Neural progenitor cell (in vitro differentiated cells): ENCODE results near the gene SF3B5. TPM values are rescaled to one million over a fixed set of nuclear protein-coding genes. Genes with fewer than 3 reads are reported as not detected.
A peak's percentile ranks its signal among the peaks of the same experiment; 100 is the strongest.

Experiments
- DNase-seq: peaks from one replicate; pipeline ENCODE4 v3.0.0-alpha.2; 2016; ENCODE audit warnings: low spot score
- H2AFZ ChIP-seq: fragments of 200-600 bp; sonication (generic); replicated peaks from 2 replicates; pipeline ENCODE4 v1.6.1; 2016; ENCODE audit warnings: antibody characterized with exemption
- H3F3A ChIP-seq: fragments of 200-600 bp; sonication (generic); 2 replicates; pipeline ENCODE4 v1.6.1; 2016; ENCODE audit warnings: antibody characterized with exemption, low read depth
- H3K27ac ChIP-seq: fragments of 200-600 bp; sonication (generic); 2 replicates; pipeline ENCODE4 v1.5.1; 2016; ENCODE audit warnings: mild to moderate bottlenecking
- H3K27me3 ChIP-seq: fragments of 200-600 bp; sonication (generic); 2 replicates; pipeline ENCODE4 v1.6.1; 2016; ENCODE audit warnings: mild to moderate bottlenecking, moderate library complexity
- H3K36me3 ChIP-seq: fragments of 200-600 bp; sonication (generic); 2 replicates; pipeline ENCODE4 v1.5.1; 2016
- H3K4me1 ChIP-seq: fragments of 200-600 bp; sonication (generic); 2 replicates; pipeline ENCODE4 v1.6.1; 2016; ENCODE audit warnings: mixed run types
- H3K4me2 ChIP-seq: fragments of 200-600 bp; sonication (generic); 2 replicates; pipeline ENCODE4 v1.6.1; 2016
- H3K4me3 ChIP-seq: fragments of 200-600 bp; sonication (generic); 2 replicates; pipeline ENCODE4 v1.5.1; 2016
- H3K79me2 ChIP-seq: fragments of 200-600 bp; sonication (generic); 2 replicates; pipeline ENCODE4 v1.6.1; 2016; ENCODE audit warnings: low read depth
- H3K9ac ChIP-seq: fragments of 200-600 bp; sonication (generic); 2 replicates; pipeline ENCODE4 v1.6.1; 2016
- H3K9me3 ChIP-seq: fragments of 200-600 bp; sonication (generic); 2 replicates; pipeline ENCODE4 v1.5.1; 2016; ENCODE audit warnings: low read depth
- H4K20me1 ChIP-seq: fragments of 200-600 bp; sonication (generic); 2 replicates; pipeline ENCODE4 v1.6.1; 2016; ENCODE audit warnings: low read depth
- H3K27ac Mint-ChIP-seq: 3 replicates; pipeline ENCODE4 v1.8.0; 2021; ENCODE audit warnings: mixed read lengths
- H3K27me3 Mint-ChIP-seq: 2 replicates; pipeline ENCODE4 v1.8.0; 2022; ENCODE audit warnings: low read depth, mild to moderate bottlenecking, inconsistent platforms, moderate library complexity, mixed read lengths; ENCODE audit not compliant: insufficient read depth
- H3K36me3 Mint-ChIP-seq: 3 replicates; pipeline ENCODE4 v1.8.0; 2021; ENCODE audit warnings: mixed read lengths
- H3K4me1 Mint-ChIP-seq: 3 replicates; pipeline ENCODE4 v1.8.0; 2021; ENCODE audit warnings: mixed read lengths
- H3K4me3 Mint-ChIP-seq: 3 replicates; pipeline ENCODE4 v1.8.0; 2021; ENCODE audit warnings: mild to moderate bottlenecking, moderate library complexity, mixed read lengths
- H3K9me3 Mint-ChIP-seq: 3 replicates; pipeline ENCODE4 v1.8.0; 2020; ENCODE audit warnings: mixed read lengths
- CTCF ChIP-seq: fragments of 200-600 bp; sonication (generic); IDR thresholded peaks from 2 replicates; pipeline ENCODE4 v1.5.1; 2017; ENCODE audit warnings: antibody characterized with exemption, mild to moderate bottlenecking
- EZH2 ChIP-seq: fragments of 200-600 bp; sonication (generic); IDR thresholded peaks from 2 replicates; pipeline ENCODE4 v1.6.1; 2017; ENCODE audit warnings: antibody characterized with exemption, mild to moderate bottlenecking, moderate library complexity
- EZH2phosphoT487 ChIP-seq: fragments of 200-600 bp; sonication (generic); IDR thresholded peaks from 2 replicates; pipeline ENCODE4 v1.6.1; 2017; ENCODE audit warnings: antibody characterized with exemption
- total RNA-seq: library from RNA; depleted of rRNA; stranded (reverse); fragments of >200 nt; gene quantifications from 2 replicates; pipeline ENCODE4 v1.2.3, GENCODE V29; 2015; ENCODE audit warnings: low replicate concordance

Gene SF3B5
- total RNA-seq, 1 donor from 2014 or later, result 99.0 TPM

- H3K9me3 Mint-ChIP-seq, result no peaks in the 10 kb centered on the region
- peaks cover 16% of the 10 kb centered on the region for H3K4me1 Mint-ChIP-seq
- peak overlapping the region; percentile 76 for H3K4me3 ChIP-seq
- peaks cover 5% of the 10 kb centered on the region for H3K36me3 Mint-ChIP-seq
- H3K4me2 ChIP-seq, result peak overlapping the region; percentile 78
- H3K9ac ChIP-seq, result peak overlapping the region; percentile 82
- H3F3A ChIP-seq, result no peaks in the 10 kb centered on the region
- no peak overlapping the region for H3K27ac ChIP-seq
- H3K4me1 ChIP-seq, result peaks cover 6% of the 10 kb centered on the region
- peaks cover 5% of the 10 kb centered on the region for H3K27me3 ChIP-seq
- no peak for DNase-seq
- no peaks in the 10 kb centered on the region for H3K36me3 ChIP-seq
- H2AFZ ChIP-seq, result no peak overlapping the region
- H3K9me3 ChIP-seq, result no peaks in the 10 kb centered on the region
- peak overlapping the region; percentile 99 for H3K4me3 Mint-ChIP-seq
- TF ChIP-seq CTCF, result no peak
- TF ChIP-seq EZH2, result no peak
- TF ChIP-seq EZH2phosphoT487, result no peak
- peaks cover 30% of the 10 kb centered on the region for H3K79me2 ChIP-seq
- H4K20me1 ChIP-seq, result peaks cover 10% of the 10 kb centered on the region
- H3K27me3 Mint-ChIP-seq, result peaks cover 4% of the 10 kb centered on the region
- no peak overlapping the region for H3K27ac Mint-ChIP-seq
Measured at GRCh38 chr6:144094731-144095133, 641 bp downstream of the SF3B5 start.

GRCh38 chr6:144093658-144094057, 1.7 kb downstream of the SF3B5 start:
- H3K36me3 Mint-ChIP-seq, result peaks cover 5% of the 10 kb centered on the region
- H3K27me3 ChIP-seq, result peaks cover 1% of the 10 kb centered on the region
- peaks cover 30% of the 10 kb centered on the region for H3K79me2 ChIP-seq
- peaks cover 4% of the 10 kb centered on the region for H3K27me3 Mint-ChIP-seq
- peak overlapping the region; percentile 99 for H3K4me3 Mint-ChIP-seq
- H3K4me2 ChIP-seq, result peak overlapping the region; percentile 78
- no peaks in the 10 kb centered on the region for H3K9me3 Mint-ChIP-seq
- DNase-seq, result no peak
- peaks cover 16% of the 10 kb centered on the region for H3K4me1 Mint-ChIP-seq
- peaks cover 10% of the 10 kb centered on the region for H4K20me1 ChIP-seq
- no peak overlapping the region for H3K27ac ChIP-seq
- H2AFZ ChIP-seq, result no peak overlapping the region
- H3K27ac Mint-ChIP-seq, result no peak overlapping the region
- TF ChIP-seq EZH2 (no peak), EZH2phosphoT487 (no peak), CTCF (no peak)
- no peaks in the 10 kb centered on the region for H3K36me3 ChIP-seq
- H3K4me1 ChIP-seq, result peaks cover 6% of the 10 kb centered on the region
- H3F3A ChIP-seq, result no peaks in the 10 kb centered on the region
- peak overlapping the region; percentile 76 for H3K4me3 ChIP-seq
- H3K9me3 ChIP-seq, result no peaks in the 10 kb centered on the region
- H3K9ac ChIP-seq, result no peak overlapping the region

- Mint-ChIP-seq H3K4me3 (peak overlapping the region; percentile 99), H3K9me3 (no peaks in the 10 kb centered on the region), H3K4me1 (peaks cover 16% of the 10 kb centered on the region), H3K27me3 (peaks cover 4% of the 10 kb centered on the region), H3K27ac (no peak overlapping the region), H3K36me3 (peaks cover 5% of the 10 kb centered on the region)
- TF ChIP-seq EZH2phosphoT487, result no peak
- no peak for TF ChIP-seq EZH2
- no peak for TF ChIP-seq CTCF
- H3F3A ChIP-seq, result no peaks in the 10 kb centered on the region
- no peak overlapping the region for H3K27ac ChIP-seq
- no peak overlapping the region for H3K4me2 ChIP-seq
- no peaks in the 10 kb centered on the region for H3K36me3 ChIP-seq
- no peak for DNase-seq
- no peaks in the 10 kb centered on the region for H3K27me3 ChIP-seq
- H3K79me2 ChIP-seq, result peaks cover 30% of the 10 kb centered on the region
- peaks cover 10% of the 10 kb centered on the region for H4K20me1 ChIP-seq
- no peak overlapping the region for H3K9ac ChIP-seq
- H3K9me3 ChIP-seq, result no peaks in the 10 kb centered on the region
- H3K4me1 ChIP-seq, result peaks cover 6% of the 10 kb centered on the region
- H2AFZ ChIP-seq, result no peak overlapping the region
- no peak overlapping the region for H3K4me3 ChIP-seq
Measured at GRCh38 chr6:144093236-144093635, 2.1 kb downstream of the SF3B5 start.
